K562 treated with DMSO at 1 percent for 12 hours (cell line): Measurements from ENCODE around the gene MCTS1. TPM values are rescaled to one million over a fixed set of nuclear protein-coding genes. Genes with fewer than 3 reads are reported as not detected.

ENCODE experiments used
- total RNA-seq: library from RNA; unstranded; fragments of 300-600 nt; gene quantifications from 2 replicates; pipeline ENCODE4 v1.2.3, GENCODE V29; 2022; ENCODE audit not compliant: insufficient read depth

The MCTS1 gene
- 53.9 and 60.4 TPM in 2 replicates for total RNA-seq

GRCh38 chrX:120603707-120604360 is at the start of gene MCTS1:
TSS of gene MCTS1 (plus strand) at chrX:120604101. CDS start at chrX:120604237, 136 bp downstream.

GRCh38 chrX:120560842-120561633 is 42.9 kb upstream of the MCTS1 start, which contains the start of gene CUL4B:
TSS of gene CUL4B (minus strand) at chrX:120560962. CDS start at chrX:120560638, 324 bp downstream.

GRCh38 chrX:120629667-120630537 is 26.0 kb downstream of the MCTS1 start, which contains the start of gene C1GALT1C1:
TSS of gene C1GALT1C1 (minus strand) at chrX:120630054. CDS start at chrX:120627166, 2,888 bp downstream.

Other genes starting within 250 kb of the MCTS1 start
- gene ATP1B4, start 242.0 kb upstream of the MCTS1 start, total RNA-seq: not detected in 2 replicates
- gene LAMP2, start 134.8 kb upstream of the MCTS1 start, total RNA-seq: 33.4 and 103 TPM in 2 replicates
- 10.9 and 33.8 TPM in 2 replicates for gene CUL4B, start 43.1 kb upstream of the MCTS1 start, total RNA-seq
- 15.4 and 21.4 TPM in 2 replicates for gene C1GALT1C1, start 26.0 kb downstream of the MCTS1 start, total RNA-seq